NCI-H82 treated with DMSO at 0.1 percent for 48 hours (cell line): ENCODE measurements around the gene OGFR.

Experiments
- DNase-seq: peaks from one replicate; lab custom pipeline; 2025; ENCODE audit not compliant: unreplicated experiment; lab: John Stamatoyannopoulos, UW

OGFR gene

DNA sequence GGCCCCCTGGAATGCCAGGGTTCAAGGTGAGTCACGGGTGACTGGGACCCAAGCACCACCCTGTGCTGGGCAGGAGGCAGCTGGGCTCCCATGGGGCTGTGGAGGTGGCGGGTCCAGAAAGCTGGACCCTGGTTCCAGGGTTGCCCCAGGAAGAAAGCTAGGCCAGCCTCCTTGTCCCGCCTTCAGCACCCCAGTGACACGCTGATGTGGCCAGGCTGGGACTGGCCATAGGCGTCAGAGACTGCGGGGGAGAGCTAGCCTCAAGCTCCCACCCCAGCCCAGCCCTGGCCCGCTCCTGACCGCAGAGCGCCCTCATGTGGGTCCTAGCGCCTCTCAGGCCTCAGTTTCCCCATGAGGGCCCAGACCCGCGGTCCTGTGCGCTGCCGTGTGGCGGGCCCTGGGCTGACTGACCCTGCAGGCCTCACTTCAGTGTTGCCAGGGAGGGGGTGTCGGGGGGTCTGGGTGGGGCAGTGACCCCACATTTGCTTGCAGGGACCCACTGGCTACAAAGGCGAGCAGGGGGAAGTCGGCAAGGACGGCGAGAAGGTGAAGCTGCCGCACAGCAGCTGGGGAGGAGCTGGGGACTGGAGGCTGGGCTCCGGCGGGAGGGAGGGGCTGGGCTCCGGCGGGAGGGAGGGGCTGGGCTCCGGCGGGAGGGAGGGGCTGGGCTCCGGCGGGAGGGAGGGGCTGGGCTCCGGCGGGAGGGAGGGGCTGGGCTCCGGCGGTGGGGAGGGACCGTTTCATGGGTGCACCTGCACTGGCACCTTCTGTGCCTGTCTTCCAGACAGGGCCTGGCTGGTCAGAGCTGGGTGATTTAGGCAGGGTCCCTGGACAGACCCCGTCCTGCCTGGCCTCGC, 20.1 kb downstream of the OGFR start:
- peak; percentile 7 for DNase-seq

DNA sequence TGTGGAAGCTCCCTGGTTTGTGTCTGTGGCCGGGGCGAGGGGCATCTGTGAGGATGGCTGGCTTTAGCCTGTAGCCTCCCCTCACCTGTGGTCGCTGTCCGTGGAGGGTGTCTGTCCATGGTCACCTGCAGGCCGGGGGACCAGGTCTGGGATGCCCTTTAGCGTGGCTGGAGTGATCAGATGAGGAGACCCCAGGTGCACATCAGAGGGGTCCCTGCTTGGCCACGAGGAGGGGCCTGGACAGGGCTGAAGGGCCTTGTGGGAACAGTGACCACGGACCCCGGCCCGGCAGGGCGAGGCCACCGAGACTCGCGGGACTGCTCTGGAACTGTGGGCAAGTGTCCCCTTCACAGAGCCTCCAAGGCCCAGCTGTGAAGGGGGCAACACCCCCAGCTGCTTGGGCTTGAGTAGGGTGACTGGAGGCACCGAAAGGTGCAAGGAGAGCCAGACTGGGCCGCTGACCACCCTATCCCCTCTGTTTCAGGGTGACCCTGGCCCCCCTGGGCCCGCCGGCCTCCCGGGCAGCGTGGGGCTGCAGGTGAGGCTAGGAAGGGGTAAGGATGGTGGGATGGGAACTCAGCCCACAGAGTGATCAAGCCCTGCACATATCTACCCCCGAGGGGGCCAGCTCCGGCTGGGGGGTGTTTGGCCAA, 20.8 kb downstream of the OGFR start:
- no peak for DNase-seq

DNA sequence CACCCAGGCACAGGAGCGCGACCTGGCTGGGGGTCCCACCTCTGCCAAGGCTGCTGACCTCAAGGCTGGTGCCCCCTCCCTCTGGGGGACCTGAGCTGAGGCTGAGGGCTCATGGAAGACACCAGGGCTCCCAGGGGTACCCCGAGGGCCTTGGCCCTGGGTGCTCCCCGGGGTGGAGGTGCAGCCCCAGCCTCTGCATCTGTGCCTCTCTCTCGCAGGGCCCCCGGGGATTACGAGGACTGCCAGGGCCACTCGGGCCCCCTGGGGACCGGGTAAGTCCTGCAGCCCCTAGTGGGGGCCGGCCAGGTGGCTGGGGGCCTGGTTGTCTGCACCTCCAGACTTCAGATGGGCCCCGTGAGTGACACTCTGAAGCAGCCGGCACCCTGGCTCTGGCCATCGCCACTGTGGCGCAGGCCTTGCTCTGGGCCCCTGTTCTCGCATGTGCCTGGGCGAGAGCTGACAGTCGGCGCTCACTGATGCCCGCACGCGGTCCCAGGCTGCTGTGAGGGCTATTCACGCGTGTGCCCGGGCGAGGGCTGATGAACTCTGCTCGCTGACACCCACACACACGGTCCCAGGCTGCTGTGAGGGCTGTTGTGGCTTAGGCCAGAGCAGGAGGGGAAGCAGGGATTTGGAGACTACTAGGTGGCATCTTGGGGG, 21.5 kb downstream of the OGFR start:
- DNase-seq, result no peak

DNA sequence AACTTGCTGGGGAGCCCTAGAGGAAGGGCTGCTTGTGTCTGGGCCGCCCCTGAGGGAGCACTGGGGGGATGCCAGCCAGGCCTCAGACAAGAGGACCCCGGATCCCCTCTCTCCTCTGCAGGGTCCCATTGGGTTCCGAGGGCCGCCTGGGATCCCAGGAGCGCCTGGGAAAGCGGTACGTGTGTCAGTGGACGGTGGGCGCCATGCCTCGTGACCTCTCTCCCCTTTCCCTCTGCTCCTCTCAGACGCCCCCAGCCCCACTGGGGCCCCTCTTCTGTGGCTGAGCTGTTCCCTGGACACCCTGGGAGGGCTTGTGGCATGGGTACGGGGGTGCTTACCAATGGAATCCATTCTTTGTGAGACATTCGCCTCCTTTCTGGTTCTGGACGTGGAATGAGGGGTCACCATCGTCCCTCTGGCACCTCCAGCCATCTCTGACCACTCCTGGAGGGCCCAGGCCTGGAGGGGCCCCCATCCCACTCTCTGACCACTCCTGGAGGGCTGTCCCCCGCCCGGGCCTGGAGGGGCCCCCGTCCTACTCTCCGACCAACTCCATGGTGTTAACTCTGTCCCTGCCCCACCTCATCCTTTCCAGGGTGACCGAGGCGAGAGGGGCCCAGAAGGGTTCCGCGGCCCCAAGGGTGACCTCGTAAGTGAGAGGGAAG, 22.1 kb downstream of the OGFR start:
- DNase-seq, result no peak

DNA sequence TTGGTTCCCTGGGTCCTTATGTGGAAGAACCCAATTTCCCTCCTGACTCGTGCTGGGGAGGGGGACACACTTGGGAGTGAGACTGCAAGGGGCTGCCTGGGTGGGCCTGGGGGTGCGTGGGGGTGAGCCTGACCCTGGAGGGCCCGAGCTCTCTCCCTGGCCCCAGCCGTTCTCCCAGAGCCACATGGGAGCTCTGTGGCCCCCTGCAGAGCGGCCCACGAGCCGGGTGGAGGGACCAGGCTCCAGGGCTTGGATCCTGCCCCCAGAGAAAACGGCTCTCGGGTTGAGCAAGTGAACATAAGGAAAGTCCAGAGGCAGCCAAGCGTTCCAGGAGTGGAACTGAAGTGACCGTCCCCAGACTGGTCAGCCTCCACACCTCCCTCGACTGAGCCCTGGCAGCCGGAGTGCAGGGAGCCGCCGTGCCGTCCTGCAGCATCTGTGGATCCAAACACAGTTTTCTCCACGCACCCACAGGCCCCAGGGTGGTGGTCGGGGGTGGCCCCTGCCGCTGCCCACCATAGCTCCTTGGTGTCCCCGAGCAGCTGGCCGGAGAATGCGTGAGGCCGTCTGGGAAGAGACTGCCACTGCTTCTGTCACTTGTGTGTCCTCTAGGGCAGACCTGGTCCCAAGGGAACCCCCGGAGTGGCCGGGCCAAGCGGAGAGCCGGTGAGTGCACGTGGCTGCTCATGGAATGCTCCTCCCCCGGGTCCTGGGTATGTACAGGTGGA, 22.8 kb downstream of the OGFR start:
- no peak for DNase-seq

DNA sequence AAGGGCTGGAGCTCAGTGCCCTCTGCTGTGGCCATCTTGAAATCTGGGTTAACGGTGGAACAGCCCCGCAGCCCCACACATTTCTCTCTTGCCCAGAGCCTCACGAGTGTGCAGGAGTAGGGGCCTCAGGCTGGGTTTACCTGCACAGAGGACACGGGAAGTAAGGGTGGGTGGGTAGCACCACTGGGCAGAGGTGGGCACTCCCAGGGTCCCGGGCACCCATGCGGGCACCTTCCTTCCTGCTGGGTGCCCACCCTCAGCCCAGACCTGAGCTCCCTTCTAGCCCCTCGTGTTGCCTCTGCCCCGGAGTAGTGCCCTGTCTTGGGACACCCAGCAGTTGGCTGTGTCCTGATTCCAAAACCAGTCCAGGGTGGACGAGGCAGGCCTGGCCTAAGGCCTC, 23.4 kb downstream of the OGFR start:
- no peak for DNase-seq

DNA sequence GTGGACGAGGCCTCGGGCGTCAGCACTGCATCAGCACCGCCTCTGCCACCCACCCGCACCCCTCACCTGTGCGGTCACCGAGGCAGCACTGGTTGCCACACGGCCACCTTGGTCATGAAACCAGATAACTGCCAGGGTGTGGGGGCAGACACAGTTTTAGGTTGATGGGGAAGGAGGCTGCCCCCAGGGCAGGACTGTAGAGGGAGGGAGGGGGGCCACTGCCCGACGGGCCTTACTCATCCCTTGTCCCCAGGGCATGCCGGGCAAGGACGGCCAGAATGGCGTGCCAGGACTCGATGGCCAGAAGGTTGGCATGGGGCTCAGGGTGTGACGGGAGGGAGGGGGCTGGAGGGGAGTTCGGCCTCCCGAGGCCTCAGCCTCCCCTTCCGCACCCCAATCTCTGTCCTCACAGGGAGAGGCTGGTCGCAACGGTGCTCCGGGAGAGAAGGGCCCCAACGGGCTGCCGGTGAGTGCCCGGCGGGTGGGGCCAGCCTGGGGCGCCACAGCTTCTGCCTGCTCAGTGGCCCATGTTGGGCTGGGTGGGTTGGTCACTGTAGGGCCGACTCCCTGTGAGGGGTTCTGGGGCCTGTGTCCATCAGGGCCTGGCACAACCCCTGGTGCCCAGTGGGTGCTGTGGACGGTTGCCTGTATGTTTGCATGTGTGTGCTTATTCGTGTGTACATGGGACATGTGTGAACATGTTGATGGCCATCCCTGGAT, 24.0 kb downstream of the OGFR start:
- DNase-seq, result no peak

DNA sequence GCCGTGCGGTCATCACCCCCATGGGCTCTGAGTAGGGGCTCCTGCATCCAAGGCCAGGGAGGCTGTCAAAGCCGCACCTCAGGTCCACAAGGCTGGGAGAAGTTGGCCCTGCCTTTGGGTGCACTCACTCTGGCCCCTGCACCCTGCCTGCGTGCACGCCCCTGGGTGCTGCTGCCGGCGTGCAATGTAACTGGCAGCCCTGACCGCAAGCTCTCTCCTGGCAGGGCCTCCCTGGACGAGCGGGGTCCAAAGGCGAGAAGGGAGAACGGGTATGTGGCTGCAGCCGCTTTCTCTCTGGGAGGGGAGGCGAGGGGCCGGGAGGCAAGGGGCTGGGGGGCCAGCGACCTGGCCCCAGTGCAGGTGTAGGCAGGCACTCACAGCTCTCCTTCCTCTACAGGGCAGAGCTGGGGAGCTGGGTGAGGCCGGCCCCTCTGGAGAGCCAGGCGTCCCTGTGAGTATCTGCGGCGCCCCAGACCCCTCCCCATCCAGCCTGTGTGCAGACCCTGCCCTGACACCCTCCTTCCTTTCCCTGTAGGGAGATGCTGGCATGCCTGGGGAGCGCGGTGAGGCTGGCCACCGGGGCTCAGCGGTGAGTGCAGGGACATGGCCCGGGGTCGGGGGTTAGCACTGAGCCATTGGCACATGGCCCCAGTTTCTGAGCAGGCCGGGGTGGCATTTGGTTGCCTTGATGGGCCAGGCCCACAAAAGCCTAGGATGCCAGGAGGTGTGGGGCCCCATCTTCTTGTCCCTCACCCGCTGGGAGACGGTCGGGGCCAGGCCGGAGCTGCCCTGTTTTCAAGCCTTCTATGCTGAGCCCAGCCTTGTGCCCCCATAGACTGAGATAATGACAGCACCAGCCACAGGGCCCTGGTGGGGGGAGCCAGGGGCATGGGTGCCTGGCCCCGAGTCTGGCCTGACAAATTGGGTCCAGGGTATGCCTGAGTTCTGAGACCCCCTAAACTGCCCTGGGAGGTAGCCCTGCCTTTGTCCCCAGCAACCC, 24.9 kb downstream of the OGFR start:
- DNase-seq, result no peak

DNA sequence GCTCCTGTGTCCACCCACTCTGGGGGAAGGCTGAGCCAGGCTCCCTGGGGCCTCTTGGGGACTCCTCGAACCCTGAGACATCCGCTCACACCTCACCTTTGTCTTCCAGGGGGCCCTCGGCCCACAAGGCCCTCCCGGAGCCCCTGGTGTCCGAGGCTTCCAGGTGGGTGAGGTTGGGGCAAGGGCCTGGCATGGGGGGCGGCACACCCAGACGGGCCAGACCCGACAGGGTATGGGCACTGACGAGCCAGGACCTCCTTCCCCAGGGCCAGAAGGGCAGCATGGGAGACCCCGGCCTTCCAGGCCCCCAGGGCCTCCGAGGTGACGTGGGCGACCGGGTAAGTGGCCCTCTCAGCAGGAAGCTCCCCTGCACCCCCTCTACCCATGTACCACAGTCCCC, 25.6 kb downstream of the OGFR start:
- no peak for DNase-seq

DNA sequence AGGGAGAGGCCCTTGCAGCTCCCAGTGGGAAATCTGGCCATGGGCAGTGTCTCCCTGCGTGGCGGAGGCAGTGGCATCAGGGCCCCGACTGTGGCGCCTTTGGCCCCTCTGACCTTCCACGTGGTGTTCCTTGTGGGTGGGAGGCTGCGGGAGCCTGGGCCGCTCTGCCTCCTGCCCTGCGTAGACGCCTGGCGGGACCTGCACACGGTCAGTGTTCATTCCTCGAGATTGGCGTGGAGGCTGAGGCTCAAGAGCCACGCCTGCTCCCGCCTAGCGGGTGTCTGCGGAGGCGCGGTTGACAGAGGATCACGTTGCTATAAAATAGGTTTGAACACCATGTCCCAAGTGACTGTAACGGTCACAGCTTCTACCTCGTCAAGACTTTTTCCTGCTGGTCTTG, 26.2 kb downstream of the OGFR start:
- DNase-seq, result no peak

DNA sequence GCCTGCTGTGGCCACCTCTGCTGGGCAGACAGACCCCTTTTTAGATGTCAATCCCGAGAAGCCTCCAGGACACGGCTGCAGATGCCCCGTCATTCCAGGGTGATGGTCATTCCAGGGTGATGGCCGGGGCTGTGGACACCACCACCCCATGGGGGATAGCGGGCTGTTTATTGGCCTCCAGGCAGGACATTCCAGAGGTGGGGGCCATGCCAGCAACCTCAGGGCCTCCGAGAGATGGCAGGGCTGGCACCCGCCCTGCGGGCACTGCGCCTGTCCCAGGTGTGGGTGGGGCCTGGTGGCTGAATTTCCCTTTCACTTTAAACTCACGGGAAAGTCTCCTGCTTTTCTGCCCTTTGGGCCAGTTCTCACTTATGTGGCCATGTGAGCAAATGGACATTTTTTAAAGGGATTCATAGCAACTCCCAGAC, 26.7 kb downstream of the OGFR start:
- no peak for DNase-seq

DNA sequence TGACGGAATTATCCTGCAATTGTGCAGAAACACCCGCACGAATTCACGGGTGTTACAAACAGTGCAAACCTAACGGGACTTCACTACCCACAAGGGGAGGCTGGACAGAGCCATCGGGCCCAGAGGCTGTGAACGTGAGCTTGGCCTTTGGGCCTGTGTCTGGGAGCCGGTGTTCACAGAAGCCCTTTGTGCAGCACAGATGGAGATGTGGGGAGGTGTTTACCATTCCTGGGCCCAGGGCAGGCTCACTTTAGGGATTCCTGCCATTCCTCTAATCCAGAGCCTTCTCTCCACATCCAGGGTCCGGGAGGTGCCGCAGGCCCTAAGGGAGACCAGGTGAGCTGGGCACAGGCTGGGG, 27.2 kb downstream of the OGFR start:
- DNase-seq, result no peak

DNA sequence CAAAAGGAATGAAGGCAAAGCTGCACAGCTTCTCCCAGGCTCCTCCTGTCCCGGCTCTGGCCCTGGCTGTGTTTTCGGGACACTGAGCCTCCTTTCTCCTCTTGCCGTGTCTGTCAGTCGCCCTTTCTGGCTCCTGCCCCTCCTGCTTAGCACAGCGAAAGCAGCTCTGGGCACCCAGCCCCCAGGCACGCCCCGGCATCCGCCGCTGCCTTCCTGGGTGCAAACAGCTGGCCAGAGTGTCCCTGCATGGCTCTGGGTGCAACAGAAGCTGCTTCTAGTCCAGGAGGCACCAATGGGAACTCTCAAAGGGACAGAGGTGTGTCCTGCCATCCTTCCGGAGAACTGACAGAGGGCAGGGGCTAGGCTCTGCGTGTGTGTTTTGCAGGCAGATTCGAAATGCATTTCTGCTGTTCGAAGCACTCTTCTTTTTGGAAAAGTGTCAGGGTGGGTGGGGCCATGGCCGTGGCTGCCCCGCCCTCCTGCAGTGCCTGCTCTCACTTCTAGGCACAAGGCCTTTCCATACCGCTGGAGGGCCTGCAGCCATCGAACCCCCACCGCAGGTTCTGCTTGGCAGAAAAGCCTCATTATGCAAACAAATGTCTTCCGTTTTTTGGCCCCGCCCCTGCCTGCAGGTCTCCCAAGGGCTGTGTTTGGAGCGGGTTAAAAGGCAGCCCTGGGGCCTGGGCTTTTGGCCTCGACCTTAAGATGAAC, 27.7 kb downstream of the OGFR start:
- no peak for DNase-seq

DNA sequence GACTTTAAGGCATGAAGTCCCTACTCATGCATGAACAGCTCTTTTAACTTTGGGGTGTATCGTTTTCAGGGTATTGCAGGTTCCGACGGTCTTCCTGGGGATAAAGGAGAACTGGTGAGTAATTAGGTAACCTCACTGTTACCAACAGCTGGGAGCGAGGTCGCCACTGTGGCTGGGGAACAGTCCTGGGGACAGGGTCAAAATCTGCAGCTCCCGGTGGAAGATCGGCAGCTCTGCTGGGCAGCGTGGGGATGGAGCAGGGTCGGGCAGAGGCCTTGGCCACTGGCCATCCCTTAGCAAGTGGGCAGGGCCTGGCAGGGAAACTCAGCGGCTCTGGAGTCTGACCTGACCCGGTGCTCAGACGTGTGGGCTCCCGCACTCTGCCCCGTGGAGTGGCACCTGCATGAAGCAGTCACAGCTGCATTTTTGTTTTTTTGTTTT, 28.3 kb downstream of the OGFR start:
- no peak for DNase-seq

DNA sequence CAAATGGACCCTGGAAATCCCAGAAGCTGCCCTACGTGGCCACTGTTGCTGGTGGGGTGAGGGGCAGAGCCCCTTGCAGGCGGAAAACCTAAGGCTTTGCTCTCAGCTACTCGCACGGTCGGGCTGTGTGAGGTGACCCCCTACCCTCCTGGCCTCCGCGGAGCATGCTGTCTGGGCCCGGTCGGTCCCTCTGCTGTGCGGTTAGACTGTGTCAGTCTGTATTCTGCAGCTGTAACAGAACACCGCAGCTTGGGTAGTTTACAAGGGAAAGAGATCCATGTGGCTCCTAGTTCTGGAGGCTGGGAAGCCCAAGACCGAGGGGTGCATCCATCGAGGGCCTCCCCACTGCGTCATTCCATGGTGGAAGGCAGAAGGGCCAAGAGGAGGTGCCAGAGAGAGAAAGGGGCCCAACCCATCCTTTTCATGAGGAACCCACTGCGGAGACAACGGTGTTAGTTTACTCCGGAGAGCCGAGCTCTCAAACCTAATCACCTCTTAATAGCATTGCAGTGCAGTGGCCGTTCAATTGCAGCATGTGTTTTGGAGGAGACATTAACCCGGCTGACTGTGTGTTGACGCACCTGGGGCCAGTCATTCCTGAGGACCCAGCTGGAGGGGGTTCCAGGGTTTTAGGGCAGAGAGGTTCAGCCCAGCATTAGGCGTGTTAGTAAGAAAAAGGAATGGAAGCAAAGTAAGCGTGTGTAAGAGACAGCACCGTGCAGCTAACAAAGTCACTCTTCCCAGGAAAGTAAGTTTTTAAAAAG, 30.5 kb downstream of the OGFR start:
- no peak for DNase-seq

DNA sequence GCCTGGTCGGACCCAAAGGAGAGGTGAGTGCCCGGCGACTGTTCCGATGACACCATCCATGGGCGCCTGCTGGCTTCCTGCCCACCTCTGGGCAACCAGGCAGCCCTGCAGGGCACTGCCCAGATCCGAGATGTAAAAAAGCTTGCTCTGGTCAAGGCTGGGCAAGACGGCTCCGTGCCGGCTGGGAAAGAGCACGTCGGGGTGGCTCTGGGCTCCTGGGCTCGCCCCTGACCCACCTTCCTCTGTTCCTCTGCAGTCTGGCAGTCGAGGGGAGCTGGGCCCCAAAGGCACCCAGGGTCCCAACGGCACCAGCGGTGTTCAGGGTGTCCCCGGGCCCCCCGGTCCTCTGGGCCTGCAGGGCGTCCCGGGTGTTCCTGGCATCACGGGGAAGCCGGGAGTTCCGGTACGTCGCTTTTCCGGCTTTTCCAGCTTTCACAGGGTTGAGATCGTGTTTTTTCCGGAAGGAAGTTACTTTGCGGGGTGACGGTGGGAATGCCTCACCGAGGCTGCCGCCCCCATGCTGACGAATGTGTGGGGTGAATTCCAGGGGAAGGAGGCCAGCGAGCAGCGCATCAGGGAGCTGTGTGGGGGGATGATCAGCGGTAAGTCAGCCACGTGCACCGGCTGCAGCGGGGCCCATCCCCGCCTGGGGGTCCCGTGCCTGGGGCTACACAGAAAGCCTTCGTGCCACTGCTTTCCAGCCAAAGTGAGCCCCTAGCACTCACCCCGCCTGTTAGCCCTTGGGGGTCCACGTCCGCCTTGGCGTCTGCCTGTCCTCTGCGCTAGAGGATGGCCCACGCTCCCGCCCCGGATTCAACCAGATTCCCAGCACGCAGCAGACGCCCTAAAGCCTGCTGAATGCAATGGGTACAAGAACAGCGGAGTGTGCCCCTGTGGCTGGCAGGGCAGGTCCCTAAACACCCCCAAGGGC, 31.6 kb downstream of the OGFR start:
- DNase-seq, result no peak
